ENCODE data around the gene RNF34.

DNA sequence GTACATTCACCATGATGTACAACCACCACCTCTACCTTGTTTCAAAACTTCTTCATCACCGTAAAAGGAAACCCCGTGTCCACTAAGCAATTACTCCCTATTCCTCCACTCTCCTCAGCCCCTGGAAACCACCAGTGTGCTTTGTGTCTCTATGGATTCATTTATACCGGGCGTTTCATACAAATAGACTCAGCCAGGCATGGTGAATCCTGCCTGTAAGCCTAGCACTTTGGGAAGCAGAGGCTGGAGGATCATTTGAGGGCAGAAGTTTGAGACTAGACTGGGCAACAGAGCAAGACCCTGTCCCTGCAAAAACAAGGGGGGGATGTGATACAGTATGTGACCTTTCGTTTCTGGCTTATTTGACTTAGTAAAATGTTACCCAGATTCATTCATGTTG lies 21.2 kb upstream of the RNF34 start:
- TF ChIP-seq TAF1 (IDR thresholded peaks at IDR 0.05; ENCODE audit: borderline replicate concordance, insufficient read depth, low read length) (no peak), SIN3A (IDR thresholded peaks at IDR 0.05; ENCODE audit: borderline replicate concordance, insufficient read depth, low read length) (no peak)

Measured in PFSK-1 (cell line).